HG02970 (cell line): ENCODE results near the gene MYO3A.
"Not testable (repeated sequence)": the region's sequence is repeated elsewhere in the genome, so short reads cannot be mapped to it uniquely, and the experiment has no call there.

Experiments used
- ATAC-seq: cut with Tn5 transposase; IDR thresholded peaks from one replicate; pipeline ENCODE4 v1.9.1; 2021; ENCODE audit warnings: mild to moderate bottlenecking, moderate library complexity, moderate number of reproducible peaks; ENCODE audit not compliant: unreplicated experiment, low FRiP score

MYO3A gene

DNA sequence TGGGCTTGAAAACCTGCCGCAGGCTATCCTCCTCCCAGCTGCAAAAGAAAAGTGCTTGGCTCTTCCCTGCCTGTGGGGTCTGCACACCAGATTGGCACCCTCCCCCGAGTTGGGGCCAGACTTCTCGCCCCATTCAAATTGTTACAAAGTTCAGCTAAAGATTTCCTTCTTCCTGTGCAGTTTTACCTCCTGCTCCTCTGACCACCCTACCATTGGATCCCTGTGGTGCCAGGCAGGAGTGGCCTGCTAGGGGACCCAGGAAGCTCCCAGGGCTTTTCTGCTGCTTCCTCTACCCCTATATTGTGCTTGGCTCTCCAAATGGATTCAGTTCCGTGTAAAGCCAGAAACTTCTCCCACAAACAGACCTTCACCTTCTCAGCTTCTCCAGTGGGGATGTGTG is 147.4 kb downstream of the MYO3A start:
- no peak for ATAC-seq

DNA sequence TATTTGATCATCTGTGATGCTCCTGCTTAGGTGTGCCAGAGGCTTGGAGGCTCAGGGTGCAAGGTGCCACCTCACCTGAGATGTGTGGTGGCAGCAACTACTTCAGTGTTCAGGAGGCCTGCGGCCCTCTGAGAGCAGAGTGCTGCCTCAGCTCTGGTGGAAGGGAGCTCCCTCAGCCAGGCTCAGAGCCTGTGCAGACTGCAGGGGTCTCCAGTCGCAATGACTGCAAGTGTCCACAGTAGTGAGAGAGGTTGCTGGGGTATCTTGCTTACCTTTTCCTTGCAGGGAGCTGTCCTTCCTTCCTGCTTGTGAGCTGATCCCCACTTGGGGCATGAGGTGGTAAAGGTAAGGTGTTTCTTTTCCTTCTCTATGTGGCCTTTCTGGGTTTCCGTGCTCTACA is 151.5 kb downstream of the MYO3A start:
- ATAC-seq = no peak

DNA sequence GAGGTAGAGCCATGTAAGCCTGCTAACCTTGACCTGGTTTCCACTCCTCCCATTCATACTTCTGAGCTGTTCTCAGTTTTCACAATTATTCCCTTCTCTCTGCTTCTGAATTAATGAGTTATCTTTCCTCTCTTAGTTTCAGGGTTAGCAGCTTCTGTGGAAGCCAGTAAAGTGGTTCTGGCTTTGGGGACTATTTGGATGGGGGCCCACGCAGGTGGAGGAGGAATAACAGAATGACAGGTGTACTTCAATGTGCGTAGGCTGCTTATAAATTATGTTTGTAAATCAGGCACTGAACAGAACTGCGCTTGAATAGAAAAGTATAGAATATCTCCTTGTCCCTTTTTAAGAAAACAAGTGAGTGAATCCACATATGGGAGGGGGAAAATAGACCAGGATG is 153.6 kb downstream of the MYO3A start:
- no peak for ATAC-seq

DNA sequence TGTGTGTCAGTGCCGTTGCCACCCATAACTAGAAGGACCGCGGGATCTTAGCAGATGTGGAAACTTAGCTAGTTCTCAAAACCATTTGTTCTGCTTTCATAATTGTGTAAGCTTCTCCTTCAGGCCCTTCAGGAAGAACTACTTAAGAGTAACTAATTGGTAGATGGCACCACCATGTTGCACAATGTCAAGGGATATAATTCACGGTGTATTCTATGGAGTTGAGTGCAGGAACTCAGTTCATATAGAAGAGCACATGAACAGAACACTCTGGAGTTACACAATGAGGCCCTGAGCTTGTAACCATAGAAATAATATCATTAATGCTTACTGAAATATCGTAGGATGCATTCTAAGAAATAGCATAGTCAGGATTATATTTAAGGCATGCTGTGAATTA is 156.0 kb downstream of the MYO3A start:
- ATAC-seq = no peak

DNA sequence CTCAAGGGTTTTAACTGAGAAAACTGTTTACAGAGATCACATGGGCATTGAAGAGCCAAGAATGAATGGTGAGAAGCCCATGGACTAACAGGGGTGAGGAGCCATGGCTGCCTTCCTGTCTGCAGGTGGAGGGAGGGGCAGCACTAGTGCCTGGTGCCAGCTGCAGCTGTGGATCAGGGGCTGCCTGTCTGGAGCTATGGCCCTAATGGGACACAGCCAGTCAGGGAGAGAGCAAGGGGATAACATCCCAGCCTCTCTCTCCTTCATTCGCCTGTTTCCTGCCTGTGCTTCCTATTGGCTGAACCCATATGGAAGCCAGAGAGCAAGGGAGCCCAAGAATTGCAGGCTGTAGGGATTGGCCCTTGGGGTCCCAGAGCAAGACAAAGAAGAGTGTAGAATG is 156.7 kb downstream of the MYO3A start:
- ATAC-seq = no peak

- no peak for ATAC-seq
Observed at GRCh38 chr10:26093229-26093628, 159.2 kb downstream of the MYO3A start.

DNA sequence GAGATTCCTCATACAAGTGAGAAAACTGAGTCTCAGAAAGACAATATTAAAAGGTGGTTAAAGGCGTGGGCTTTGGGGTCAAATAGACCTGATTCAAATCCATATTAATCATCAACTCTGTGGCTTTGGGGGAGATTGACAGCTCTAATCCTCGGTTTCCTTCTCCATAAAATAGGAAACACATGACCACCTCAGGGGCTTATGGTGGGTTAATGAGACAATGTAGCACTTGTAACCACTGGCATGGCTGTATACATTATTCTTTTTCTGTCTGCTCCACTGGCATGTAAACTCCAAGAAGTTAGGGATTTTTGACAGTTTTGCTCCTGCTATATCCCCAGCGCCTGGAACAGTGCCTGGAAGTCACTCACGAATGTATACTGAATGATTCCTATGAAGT is 161.8 kb downstream of the MYO3A start:
- no peak for ATAC-seq

- ATAC-seq = not testable (repeated sequence)
Observed at GRCh38 chr10:26097549-26097948, 163.5 kb downstream of the MYO3A start.

DNA sequence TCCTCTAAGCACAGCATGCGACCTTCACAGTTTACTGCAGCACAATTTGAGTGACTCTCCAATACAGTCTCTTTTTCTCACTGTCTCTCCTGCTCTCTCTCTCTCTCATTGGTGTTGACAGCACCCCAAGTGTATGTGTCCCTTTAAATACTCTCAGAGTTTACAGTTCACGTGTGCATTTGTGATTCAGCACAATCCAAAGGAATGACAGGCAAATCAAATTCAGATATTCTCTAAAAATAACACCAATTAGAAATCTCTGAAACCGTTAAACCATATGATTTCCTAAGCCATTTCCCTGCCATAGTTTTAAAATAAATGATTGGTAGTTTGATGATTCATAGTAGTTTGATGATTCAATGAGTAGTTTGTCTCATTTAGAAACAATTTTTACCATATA is 178.5 kb downstream of the MYO3A start:
- ATAC-seq = no peak

- no peak for ATAC-seq
Observed at GRCh38 chr10:26138613-26139012, 204.6 kb downstream of the MYO3A start.

DNA sequence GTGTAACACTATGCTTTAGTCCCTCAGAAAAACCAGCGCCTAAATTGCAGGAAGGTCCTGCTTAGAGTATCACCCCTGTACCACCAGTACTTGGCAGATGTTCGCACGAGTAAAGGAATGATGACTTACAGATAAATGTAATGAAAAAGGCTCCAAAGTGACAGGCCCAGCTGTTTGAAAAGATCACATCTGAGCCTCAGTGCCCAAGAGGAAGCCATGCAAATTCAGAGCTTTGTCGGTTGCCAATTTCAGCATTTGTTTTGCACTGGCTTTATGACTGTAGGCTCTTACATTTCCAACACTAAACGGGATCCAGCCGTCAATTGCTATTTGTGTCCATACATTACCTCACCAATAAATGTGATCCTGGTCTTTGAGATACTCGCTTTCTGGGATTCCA is 222.0 kb downstream of the MYO3A start:
- ATAC-seq = no peak

DNA sequence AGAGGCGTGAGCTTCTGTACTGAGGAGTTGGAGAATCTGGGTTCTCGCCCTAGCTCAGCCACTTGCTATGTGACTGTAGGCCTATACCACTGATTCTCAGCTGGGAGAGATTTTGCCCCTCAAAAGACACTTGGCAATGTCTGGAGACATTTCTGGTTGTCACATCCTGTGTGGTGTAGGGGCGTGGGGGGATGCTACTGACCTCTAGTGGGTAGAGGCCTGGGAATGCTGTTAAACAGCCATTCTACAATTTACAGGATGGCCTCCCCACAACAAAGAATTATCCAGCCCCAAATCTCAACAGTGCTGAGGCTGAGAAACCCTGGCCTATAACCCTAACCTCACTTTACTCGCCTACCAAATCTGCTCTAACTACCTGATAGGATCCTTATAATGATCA is 223.7 kb downstream of the MYO3A start:
- ATAC-seq = no peak

GRCh38 chr10:26169466-26169865 is 235.4 kb downstream of the MYO3A start:
- ATAC-seq = no peak

DNA sequence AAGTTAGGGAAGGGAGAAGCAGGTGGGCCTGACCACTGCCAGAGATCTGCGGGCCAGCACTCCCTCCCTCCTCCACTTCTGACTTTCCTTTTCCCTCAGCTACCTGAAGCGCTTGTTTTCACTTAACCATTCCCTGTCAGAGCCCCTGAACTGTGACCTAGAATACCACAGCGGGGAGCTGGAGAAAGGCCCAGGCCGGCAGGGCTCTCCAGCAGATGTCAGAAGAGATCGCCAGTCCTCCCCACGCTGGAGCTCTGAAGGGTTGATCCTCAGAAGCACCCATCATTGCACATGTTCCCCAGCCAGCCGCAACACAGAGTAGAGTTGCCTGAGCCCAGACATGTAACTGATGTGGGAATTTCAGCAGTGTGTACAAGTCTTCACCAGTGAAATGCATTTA is 238.1 kb downstream of the MYO3A start:
- no peak for ATAC-seq

GRCh38 chr10:26173837-26174236 is 239.8 kb downstream of the MYO3A start:
- ATAC-seq = no peak

- no peak for ATAC-seq
Observed at GRCh38 chr10:26177341-26177740, 243.3 kb downstream of the MYO3A start.

DNA sequence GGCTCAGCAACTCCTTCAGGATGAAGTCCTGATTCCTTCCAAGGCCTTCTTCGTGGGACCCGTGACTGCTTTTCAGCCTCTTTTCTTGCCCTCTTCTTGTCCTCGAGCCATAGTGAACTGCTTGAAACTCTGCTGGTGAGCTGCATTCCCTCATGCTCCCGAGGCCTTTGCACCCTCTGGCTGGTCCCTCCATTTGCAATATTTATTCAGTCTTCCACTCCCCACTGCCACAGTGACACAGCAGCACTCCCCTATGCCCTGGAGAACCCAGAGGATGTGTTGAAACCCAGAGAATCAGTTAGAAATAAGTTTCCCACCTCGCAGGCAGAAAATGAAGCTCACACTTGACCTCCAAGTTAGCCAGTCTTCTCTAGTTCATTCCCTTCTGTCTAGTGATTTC is 260.2 kb downstream of the MYO3A start:
- no peak for ATAC-seq

DNA sequence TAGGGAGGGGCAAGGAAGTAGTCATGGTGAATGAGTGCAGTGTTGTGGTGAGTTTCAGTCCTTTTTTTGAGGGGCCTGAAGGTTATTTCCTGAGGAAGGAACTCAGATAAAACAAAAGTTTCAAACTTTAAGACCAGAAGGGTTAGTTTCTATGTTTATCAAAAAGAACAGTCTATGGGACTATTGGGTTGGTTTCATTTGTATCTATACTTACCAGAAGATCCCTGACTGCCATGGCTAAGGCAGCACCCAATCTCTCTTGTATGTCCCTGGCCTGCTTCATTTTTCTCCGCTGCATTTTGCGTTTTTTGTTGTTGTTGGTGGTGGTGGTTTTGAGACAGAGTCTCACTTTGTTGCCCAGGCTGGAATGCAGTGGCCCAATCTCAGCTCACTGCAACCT is 263.2 kb downstream of the MYO3A start:
- ATAC-seq = no peak

DNA sequence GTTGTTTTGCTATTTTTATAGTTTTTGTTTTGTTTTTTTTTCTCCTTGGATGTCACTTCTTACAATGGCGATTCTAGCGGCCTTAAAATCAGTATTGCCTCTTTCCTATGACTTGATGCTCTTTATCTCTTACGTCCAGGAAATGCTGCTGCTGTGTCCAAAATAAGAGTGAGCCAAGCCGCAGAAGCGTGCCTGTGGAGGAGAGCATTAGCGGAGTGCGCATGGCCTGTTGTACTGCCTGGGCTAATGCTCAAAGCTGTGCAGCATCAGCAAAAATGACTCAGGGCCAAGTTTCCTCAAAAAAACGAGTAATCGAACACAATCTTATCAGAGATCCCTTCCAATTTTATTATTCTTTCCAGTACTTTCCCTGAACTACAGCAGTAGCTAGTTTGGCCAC is 264.1 kb downstream of the MYO3A start:
- ATAC-seq = no peak

- no peak for ATAC-seq
Observed at GRCh38 chr10:26199841-26200240, 265.8 kb downstream of the MYO3A start.

DNA sequence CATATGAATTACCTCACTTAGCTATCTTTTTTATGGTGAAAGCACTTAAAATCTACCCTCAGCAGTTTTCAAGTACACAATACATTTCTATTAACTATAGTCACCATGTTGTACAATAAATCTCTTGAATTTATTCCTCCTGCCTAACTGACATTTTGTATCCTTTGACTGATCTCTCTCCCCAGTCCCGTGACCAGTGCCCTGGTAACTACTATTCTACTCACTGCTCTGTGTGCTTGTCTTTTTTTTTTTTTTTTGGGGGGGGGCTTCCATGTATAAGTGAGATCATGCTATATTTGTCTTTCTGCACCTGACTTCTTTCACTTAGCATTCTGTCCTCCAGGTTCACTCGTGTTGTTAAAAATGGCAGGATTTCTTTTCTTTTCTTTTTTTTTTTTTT is 271.2 kb downstream of the MYO3A start:
- no peak for ATAC-seq

DNA sequence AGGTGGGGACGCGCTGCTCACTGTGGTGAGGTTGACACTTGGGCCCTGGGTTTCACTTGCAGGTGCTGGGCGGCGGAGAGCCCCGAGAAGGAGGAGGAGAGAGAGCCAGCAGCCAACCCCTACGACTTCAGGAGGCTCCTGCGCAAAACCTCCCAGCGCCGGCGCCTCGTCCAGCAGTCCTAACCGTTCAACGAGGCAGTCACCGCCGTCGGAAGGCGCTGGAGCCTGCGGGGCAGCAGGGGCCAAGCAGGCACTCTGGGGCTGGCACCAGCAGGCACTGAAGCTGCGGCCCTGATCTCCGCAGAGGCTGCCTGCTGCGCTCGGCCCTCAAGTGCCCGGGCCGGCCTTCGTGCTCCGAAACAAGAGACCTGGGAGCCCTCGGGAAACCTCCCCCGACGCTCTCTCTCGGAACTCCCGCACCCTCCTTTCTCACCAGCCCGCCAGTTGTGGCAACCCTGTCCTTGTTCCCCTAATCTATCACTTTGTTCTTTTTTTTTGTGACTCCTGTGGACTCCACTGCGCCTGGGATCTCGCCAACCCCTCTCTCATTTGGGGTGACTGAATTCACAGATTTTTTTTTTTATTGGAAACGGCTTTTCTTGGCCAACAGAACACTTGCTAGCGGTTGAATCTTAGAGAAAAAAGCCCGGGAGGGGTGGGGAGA is 277.9 kb downstream of the MYO3A start:
- no peak for ATAC-seq

DNA sequence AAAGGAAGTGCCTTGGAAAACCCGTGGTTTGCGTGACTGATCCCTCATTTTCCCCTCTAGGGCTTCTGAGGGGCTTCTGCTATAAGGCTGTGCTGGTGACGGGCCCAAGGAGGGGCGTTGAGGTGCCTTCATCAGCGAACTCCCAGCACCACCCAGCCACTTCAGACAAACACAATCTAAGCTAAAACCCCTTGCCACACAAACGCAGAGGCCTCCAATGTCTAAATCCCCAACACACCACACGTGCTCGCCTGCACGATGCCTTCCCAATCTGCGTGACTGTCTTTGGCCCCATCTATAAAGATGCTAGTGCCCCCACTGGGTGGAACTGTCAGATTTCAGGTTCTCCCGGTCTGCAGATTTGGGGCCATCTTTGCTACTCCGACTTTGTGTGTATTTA is 278.5 kb downstream of the MYO3A start:
- ATAC-seq = no peak
